HAP-1 (cell line): ENCODE data around the gene AMBRA1.
A peak's percentile ranks its signal among the peaks of the same experiment; 100 is the strongest.

Experiments used
- DNase-seq, 2 experiments: peaks; one replicate each; pipeline ENCODE4 v3.0.0-alpha.2; 2016 to 2020; ENCODE audit warnings: low spot score in 2 of 2
- H3K27me3 ChIP-seq: fragments of 250-450 bp; sonication (Bioruptor Pico); 2 replicates; pipeline ENCODE4 v1.5.1; 2020; ENCODE audit warnings: low read depth, mild to moderate bottlenecking, moderate library complexity
- H3K36me3 ChIP-seq: fragments of 250-450 bp; sonication (Bioruptor Pico); replicated peaks from 2 replicates; pipeline ENCODE4 v1.5.1; 2020; ENCODE audit warnings: mild to moderate bottlenecking
- H3K4me1 ChIP-seq: fragments of 250-450 bp; sonication (Bioruptor Pico); 2 replicates; pipeline ENCODE4 v1.5.1; 2020; ENCODE audit warnings: mild to moderate bottlenecking
- H3K4me3 ChIP-seq: fragments of 250-450 bp; sonication (Bioruptor Pico); 2 replicates; pipeline ENCODE4 v1.5.1; 2020; ENCODE audit warnings: mild to moderate bottlenecking, moderate library complexity
- H3K9me3 ChIP-seq: fragments of 250-450 bp; sonication (Bioruptor Pico); 2 replicates; pipeline ENCODE4 v1.5.1; 2020; ENCODE audit warnings: mild to moderate bottlenecking, moderate library complexity
- in situ Hi-C: fragments of 300-500 bp; cut with MboI; formaldehyde crosslinking; loops from 3 replicates; pipeline ENCODE4 v1.14.3; 2020; ENCODE audit warnings: low sequenced_read_pairs, inconsistent platforms, mixed read lengths

The AMBRA1 gene

DNA sequence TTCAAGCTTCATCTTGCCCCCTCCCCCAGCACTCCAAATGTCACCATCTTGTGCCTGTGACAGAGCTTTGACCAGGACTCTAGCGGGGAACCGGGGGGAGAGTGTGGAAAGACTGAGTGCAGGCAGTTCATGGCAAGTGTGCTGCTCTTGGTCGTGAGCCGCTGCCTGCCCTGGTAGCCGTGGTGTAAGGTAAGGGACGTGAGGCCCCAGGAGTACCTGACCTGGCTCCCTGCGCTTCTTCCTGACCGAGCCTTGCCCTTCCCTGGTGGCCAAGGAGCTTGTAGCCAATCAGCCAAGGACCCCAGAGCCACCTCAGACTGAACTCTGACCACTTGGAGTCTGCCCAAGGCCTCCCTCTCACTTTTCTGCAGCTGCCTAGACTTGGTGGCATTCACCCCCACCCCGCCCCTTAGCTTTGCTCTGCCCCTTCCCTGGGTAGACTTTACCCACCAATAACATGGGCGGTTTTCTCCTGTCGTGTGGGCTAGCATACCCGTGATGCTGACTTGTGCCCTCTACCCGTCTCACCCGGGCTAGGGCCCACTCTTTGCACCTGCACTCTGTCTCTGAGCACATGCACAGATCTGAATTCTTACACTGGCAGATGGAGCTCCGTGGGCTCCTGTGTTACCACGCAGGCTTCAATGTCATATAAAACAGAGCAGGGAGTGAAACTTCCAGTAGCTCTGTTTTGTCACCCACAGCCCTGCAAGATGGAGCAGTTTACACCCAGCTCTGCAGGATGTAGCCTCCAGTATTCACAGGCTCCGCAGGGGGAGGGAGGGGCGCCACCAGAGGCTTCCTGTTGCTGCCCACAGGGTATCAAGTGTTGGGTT, 245.0 kb downstream of the AMBRA1 start:
- H3K4me1 ChIP-seq = peaks cover 4% of the 10 kb centered on the region; the same call in 1 of the 2 replicates
- no peaks in the 10 kb centered on the region for H3K9me3 ChIP-seq
- DNase-seq = peak in 1 of 2 experiments; percentile 29
- in situ Hi-C loops = no loop called here
- H3K36me3 ChIP-seq = no peaks in the 10 kb centered on the region
- peak overlapping the region; percentile 86 for H3K4me3 ChIP-seq
- no peaks in the 10 kb centered on the region for H3K27me3 ChIP-seq

DNA sequence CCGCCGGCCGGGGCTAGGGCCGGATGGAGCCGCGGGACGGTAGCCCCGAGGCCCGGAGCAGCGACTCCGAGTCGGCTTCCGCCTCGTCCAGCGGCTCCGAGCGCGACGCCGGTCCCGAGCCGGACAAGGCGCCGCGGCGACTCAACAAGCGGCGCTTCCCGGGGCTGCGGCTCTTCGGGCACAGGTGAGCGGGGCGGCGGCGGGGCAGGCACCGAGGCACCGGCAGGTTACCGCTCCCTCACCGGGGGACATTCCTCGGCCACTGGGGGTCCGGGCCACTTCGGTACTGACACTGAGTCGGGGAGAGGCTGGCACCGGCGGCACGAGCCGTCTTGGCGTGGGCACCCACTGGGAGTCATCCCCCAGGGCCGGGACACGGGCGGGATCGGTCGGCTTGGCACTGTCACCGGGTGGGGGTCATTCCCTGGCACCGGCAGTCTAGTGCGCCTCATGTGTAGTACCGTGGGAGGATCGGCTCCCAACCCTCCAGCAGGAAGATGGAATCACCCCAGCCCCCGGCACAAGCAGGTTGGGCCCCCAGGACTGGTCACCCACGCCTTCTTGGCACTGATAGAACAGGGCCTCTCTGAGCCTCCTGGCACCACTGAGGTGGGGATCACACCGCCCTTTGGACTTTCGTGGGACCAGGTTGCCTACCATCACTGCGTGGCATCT, 246.0 kb downstream of the AMBRA1 start:
- peaks cover 4% of the 10 kb centered on the region; the same call in 1 of the 2 replicates for H3K4me1 ChIP-seq
- peak in 1 of 2 experiments; percentile 30 for DNase-seq
- H3K4me3 ChIP-seq = peak overlapping the region; percentile 86
- no peaks in the 10 kb centered on the region for H3K27me3 ChIP-seq
- H3K36me3 ChIP-seq = no peaks in the 10 kb centered on the region
- in situ Hi-C loops = no loop called here
- no peaks in the 10 kb centered on the region for H3K9me3 ChIP-seq

DNA sequence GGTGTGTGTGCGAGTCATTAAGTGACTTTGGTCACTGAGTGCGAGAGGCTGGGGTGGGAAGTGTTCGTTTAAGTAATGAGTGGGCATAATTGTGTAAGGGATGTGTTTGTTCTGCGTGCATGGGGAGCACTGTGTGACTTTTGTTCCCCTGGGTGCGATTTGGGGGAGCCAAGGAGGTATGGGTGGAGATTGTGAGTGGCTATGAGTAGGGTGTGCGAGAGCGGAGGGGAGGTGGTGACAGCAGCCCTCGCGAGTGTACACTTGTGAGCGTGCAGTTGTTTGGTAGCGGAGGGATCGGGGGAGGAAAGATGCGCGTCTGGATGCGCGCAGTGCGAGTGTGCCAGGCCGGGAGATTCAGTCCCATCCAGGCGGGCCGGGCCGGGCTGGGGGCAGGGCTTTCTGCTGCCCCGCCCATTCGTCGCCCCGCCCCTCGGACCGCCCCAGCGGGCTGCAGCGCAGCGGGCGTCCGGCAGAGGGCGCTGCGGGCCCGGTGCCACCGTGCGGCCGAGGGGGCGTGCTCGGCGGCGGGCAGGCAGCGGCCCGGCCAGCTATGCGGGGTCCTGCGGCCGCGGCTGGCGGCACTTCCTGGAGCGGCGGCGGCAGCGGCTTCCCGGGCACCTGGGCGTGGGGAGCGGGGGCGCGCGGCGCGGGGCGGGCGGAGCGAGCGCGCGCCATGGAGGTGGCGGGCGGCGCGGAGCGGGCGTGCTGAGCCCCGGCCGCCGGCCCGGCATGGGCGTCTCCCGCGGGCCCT, 246.8 kb downstream of the AMBRA1 start, which contains the start of gene DGKZ:
DGKZ (plus strand) TSS at position 578 of the 751 bp plus-strand sequence. CDS start 197 bp downstream, outside the sequence.
- DNase-seq = peak; percentile 76 to 87
- no peaks in the 10 kb centered on the region for H3K36me3 ChIP-seq
- H3K27me3 ChIP-seq = no peaks in the 10 kb centered on the region
- H3K9me3 ChIP-seq = no peaks in the 10 kb centered on the region
- in situ Hi-C loops = no loop called here
- H3K4me3 ChIP-seq = peak within 1 kb of the TSS; percentile 86
- H3K4me1 ChIP-seq = peaks cover 4% of the 10 kb centered on the region; the same call in 1 of the 2 replicates
